ENCODE measurements around the gene VPS13C. TPM values are rescaled to one million over a fixed set of nuclear protein-coding genes. Genes with fewer than 3 reads are reported as not detected.

The VPS13C gene
- total RNA-seq, 1 experiment from 2014 or later = 47.3 TPM

GRCh38 chr15:61987824-61988223 is 72.4 kb downstream of the VPS13C start:
- H3K27ac ChIP-seq (ENCODE audit: low read length) = no peak overlapping the region
- CTCF ChIA-PET = no interaction called here

GRCh38 chr15:61983081-61983480 is 77.2 kb downstream of the VPS13C start:
- no peak overlapping the region for H3K27ac ChIP-seq (ENCODE audit: low read length)
- DNase-seq (ENCODE audit: low read depth, low spot score) (no peak), ATAC-seq (no peak)
- H3K4me1 ChIP-seq (ENCODE audit: control insufficient read depth, insufficient read depth, low read length) = no peaks in the 10 kb centered on the region
- intact Hi-C loops (cut with micrococcal nuclease; ENCODE audit: unreplicated experiment) (no loop called here), in situ Hi-C loops (cut with HindIII; ENCODE audit: low pct_unique_long_range_greater_than_20kb, low sequenced_read_pairs) (no loop called here)
- no TSS peak for BruUV-seq (replicated peaks)
- no peaks in the 10 kb centered on the region for H3K9me3 ChIP-seq (ENCODE audit: control insufficient read depth, insufficient read depth, low read depth, low read length)
- ChIA-PET POLR2A (no interaction called here), CTCF (no interaction called here)
- TF ChIP-seq REST (IDR thresholded peaks at IDR 0.05; ENCODE audit: insufficient read depth in 1 of 2, low read depth in 2 of 2, low read length in 1 of 2) = no peak
- TF ChIP-seq TCF7L2 (IDR thresholded peaks at IDR 0.05; ENCODE audit: low read depth, low read length) = no peak
- no peak for TF ChIP-seq POLR2AphosphoS5 (IDR thresholded peaks at IDR 0.05; ENCODE audit: low read depth, low read length)
- no peak for TF ChIP-seq CTCF (IDR thresholded peaks at IDR 0.05)
- no peak for TF ChIP-seq SIN3A (IDR thresholded peaks at IDR 0.05; ENCODE audit: borderline replicate concordance, insufficient read depth, low read depth, low read length)
- H3K4me3 ChIP-seq (ENCODE audit: low read depth in 2 of 2, low read length in 2 of 2) = no peak overlapping the region
- no peaks in the 10 kb centered on the region for H3K36me3 ChIP-seq (ENCODE audit: control insufficient read depth, insufficient read depth, low read length)
- no peaks in the 10 kb centered on the region for H3K27me3 ChIP-seq (ENCODE audit: control insufficient read depth, insufficient read depth, low read length)

More at GRCh38 chr15:61987824-61988223, 72.4 kb downstream of the VPS13C start:
- TF ChIP-seq CTCF (IDR thresholded peaks at IDR 0.05) (no peak), TCF7L2 (IDR thresholded peaks at IDR 0.05; ENCODE audit: low read depth, low read length) (no peak), SIN3A (IDR thresholded peaks at IDR 0.05; ENCODE audit: borderline replicate concordance, insufficient read depth, low read depth, low read length) (no peak)
- POLR2A ChIA-PET = interaction anchor here (0.7 kb wide), 1 partner anchor 319 kb away, joined by 3 read pairs; no protein-coding TSS in a partner anchor
- no TSS peak for BruUV-seq (replicated peaks)
- intact Hi-C loops (cut with micrococcal nuclease; ENCODE audit: unreplicated experiment) (no loop called here), in situ Hi-C loops (cut with HindIII; ENCODE audit: low pct_unique_long_range_greater_than_20kb, low sequenced_read_pairs) (no loop called here)
- H3K4me1 ChIP-seq (ENCODE audit: control insufficient read depth, insufficient read depth, low read length) = no peaks in the 10 kb centered on the region
- peaks cover 6% of the 10 kb centered on the region for H3K36me3 ChIP-seq (ENCODE audit: control insufficient read depth, insufficient read depth, low read length)
- H3K27me3 ChIP-seq (ENCODE audit: control insufficient read depth, insufficient read depth, low read length) = no peaks in the 10 kb centered on the region
- ATAC-seq (no peak), DNase-seq (ENCODE audit: low read depth, low spot score) (no peak)
- no peak overlapping the region for H3K4me3 ChIP-seq (ENCODE audit: low read depth in 2 of 2, low read length in 2 of 2)
- no peaks in the 10 kb centered on the region for H3K9me3 ChIP-seq (ENCODE audit: control insufficient read depth, insufficient read depth, low read depth, low read length)
